NOMO-1 treated with dmso at 0.1 percent for 144 hours (cell line): Measurements from ENCODE around the gene CAV1.

ENCODE experiments used
- DNase-seq: peaks from one replicate; lab custom pipeline; 2025; ENCODE audit not compliant: unreplicated experiment; lab: John Stamatoyannopoulos, UW

CAV1 gene

GRCh38 chr7:116503835-116504234 is 21.0 kb upstream of the CAV1 start:
- no peak for DNase-seq

- no peak for DNase-seq
Observed at GRCh38 chr7:116505278-116505677, 19.6 kb upstream of the CAV1 start.

DNA sequence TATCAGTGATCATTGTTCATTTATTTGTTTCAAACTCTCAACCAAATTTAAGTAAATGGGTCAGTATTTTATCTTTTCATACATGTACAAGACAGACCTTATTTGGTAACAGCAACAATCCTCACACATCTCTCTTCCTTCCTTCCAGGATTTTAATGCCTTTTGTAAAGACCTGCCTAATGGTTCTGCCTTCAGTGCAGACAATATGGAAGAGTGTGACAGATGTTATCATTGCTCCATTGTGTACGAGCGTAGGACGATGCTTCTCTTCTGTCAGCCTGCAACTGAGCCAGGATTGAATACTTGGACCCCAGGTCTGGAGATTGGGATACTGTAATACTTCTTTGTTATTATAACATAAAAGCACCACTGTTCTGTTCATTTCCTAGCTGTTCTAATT is 19.0 kb upstream of the CAV1 start:
- DNase-seq = no peak

DNA sequence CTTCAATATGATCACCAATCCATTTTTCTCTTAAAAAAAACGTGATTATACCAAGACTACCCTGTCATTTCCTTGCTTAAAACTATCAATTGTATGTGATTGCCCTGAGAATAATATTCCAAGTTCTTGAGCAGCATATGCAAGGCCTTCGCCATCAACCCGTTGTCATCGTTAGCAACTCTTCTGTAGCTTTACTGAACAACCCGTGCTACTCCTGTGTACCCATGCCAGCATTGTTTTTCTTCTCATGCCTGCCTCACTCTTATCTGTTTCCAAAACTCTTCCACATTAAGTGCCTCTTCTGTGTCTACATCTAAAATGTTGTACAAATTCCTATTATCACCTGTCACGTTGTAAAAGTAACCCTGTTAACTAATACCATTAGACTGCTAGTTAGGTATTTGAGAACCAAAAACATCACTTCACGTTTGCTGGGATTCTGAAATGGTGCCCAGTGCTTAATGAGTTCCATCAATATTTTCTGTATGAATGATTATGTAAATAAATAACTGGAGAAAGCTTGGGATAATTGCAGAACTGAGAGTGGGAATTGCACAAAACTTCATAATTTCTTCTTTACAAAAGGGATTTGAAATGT is 14.8 kb upstream of the CAV1 start:
- no peak for DNase-seq

- DNase-seq = no peak
Observed at GRCh38 chr7:116510795-116511194, 14.0 kb upstream of the CAV1 start.

GRCh38 chr7:116511552-116512519 is 13.0 kb upstream of the CAV1 start:
- no peak for DNase-seq

- DNase-seq = no peak
Observed at GRCh38 chr7:116512520-116513188, 12.2 kb upstream of the CAV1 start.

GRCh38 chr7:116515584-116515983 is 9.3 kb upstream of the CAV1 start:
- no peak for DNase-seq

GRCh38 chr7:116516324-116516723 is 8.5 kb upstream of the CAV1 start:
- DNase-seq = no peak

DNA sequence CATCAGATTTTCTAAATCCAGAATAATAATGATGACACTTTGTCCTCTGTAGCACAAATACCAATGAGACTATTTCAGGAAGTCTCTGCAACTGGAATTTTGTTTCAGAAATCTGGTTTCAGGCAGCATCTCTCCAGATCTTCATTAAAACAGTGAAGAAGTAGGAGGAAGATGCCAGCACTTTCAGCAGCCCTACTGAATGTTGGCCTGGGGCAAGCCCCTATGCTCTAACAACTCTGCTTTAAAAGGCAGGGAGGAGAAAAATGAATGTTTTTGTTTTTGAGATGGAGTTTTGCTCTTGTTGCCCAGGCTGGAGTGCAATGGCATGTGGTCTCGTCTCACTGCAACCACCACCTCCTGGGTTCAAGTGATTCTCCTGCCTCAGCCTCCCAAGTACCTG is 7.2 kb upstream of the CAV1 start:
- no peak for DNase-seq

DNA sequence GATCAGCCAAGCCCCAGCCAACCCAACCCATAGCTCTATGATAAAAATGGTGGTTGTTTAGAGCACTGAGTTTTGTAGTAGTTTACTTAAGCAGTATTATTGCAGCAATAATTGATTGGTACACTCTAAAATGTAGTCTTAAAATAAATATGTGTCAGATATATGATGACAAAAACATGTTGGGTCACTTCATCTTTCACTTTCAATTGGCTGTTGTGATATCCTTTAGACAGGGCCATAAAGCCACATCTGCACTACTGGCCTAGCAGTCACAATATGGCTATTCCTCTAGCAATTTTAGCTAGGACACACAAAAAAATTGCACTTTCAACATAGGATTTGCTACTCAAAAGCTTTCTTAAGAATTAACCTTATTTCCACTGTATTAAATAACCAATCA is 5.9 kb upstream of the CAV1 start:
- DNase-seq = no peak

DNA sequence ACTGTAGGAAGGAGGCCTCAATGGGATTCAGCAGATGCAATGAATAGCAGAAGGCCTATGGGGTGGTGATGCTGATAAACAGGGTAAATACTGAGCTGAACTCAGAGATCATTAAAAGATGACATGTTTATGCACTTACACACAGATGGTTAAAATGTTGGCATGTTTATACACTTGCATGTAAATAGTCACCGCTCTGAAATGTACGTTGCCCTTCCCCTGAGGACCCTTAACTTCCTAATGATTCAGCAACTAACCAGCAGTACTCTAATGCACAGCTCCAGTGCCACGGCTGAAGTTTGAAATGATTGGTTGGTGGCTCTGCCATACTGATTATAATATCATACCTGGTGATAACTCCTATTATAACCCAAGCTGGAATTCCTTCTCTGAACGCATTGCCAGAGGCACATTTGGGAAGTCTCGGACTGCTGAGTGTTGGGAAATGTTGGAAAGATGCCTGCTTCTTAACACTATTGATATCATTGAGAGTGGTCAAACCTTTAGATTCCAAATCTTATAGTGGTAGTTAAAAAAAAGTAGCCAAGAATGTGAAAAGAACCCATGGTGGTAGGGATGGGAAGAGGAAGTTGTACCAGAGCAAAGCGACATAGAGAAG is 3.7 kb upstream of the CAV1 start:
- no peak for DNase-seq

GRCh38 chr7:116522247-116522646 is 2.6 kb upstream of the CAV1 start:
- no peak for DNase-seq

DNA sequence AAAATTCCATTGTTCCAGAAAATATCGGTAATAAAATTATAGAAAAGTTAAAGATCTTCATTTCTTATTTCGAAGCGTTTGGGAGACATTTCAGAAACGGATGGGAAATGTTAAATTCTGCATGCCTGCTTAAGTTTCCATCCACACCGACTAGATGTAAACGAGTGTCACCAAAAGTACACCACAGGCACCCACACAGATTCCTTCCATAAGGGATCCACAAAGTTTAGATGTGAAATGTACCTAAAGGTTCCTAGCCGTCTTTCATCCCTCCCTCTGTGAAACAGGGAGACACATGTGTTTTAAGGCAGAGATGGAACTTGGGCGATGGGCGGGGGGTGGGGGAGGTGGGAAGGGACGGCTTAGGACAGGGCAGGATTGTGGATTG is 621 bp upstream of the CAV1 start:
- no peak for DNase-seq

DNA sequence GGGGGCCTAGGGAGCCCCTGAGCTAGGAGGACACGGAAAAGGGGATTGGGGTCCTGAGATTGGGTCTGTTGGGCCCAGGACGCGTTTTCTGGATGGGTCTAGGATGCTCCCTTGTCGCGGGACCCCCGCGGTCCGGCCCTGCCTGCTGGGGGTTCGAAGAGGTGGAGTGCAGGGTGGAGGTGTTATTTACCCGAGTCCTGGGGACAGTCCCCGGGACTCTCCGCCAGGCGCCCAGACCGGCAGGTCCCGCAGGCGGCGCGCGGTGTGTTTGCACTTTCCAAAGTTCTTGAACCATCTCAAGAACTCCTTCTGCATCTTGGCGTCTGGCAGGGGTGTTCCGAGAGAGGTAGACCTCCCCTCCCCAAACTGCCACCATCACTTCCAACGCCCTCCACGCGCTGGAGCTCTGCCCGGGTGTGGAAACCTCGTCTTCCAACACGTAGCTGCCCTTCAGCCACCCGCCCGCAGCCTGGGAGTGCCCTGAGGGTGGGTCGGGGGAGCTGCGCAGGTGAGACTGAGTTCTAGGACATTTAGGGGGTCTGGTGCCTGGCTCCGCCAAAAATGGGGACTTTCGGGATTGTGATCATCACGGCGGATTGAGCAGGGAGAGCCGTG is 569 bp downstream of the CAV1 start:
- no peak for DNase-seq

DNA sequence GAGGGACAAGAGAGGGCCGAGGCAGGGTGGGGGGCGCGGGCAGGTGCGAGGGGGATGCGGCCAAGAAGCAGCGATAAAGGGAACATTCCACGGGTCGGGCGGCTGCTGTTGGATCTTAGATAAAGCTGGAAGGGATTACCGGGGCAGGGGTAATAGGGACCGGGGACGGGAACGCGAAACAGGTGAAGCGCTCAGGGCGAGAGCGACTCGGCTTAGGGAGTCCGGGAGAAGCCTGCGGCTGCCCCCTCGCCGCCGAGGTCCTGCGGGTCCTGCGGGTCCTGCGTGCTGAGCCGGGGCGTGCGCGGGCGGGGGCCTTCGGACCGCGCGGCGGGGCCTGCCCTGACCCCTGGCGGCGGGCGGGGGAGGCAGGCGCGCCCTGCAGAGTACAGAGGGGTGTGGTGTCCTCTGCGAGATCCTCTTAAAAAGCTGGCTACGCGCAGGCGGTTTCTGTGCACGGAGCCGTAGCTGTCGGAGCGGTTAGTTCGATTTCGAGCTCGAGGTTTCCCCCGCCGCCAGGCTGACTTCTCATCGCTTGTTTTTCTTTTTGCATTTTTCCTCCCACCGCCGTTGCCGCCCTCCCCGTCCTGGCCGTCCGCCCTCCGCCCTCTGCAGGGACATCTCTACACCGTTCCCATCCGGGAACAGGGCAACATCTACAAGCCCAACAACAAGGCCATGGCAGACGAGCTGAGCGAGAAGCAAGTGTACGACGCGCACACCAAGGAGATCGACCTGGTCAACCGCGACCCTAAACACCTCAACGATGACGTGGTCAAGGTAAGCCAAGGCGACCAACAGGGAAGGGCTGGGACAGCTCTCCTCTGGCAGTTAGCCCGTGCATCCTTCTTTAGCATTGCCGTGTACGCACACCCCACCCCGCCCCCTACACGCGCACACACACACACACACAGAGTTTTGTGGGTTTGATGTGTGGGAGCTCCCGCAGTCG is 1.4 kb downstream of the CAV1 start:
- DNase-seq = no peak

GRCh38 chr7:116526897-116527296 is 2.1 kb downstream of the CAV1 start:
- DNase-seq = no peak

DNA sequence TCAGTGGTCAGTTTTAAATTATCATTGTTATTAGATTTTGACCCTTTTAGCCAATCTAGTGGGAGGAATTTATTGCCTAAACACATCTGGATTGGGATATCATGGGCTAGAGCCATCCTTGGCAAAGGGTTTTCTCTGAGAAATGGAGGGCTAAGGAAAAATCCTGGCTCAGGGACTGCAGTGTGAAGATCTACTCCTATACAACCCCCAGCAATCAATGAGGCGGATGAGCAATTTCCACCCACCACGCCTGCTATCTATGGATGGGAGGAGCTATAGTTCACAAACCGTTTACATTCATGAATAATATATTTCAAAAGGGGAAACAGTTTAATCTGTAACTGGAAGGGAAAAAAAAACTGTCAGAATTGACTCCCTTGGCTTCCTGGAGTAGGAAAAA is 2.7 kb downstream of the CAV1 start:
- DNase-seq = no peak

- no peak for DNase-seq
Observed at GRCh38 chr7:116528008-116528789, 3.4 kb downstream of the CAV1 start.
